GM21390 (cell line): ENCODE measurements around the gene PLB1.
A peak's percentile ranks its signal among the peaks of the same experiment; 100 is the strongest.

Experiments used
- ATAC-seq: cut with Tn5 transposase; IDR thresholded peaks from one replicate; pipeline ENCODE4 v1.9.1; 2021; ENCODE audit not compliant: unreplicated experiment

Gene PLB1

GRCh38 chr2:28563869-28564268 is 68.0 kb downstream of the PLB1 start:
- ATAC-seq, result no peak

DNA sequence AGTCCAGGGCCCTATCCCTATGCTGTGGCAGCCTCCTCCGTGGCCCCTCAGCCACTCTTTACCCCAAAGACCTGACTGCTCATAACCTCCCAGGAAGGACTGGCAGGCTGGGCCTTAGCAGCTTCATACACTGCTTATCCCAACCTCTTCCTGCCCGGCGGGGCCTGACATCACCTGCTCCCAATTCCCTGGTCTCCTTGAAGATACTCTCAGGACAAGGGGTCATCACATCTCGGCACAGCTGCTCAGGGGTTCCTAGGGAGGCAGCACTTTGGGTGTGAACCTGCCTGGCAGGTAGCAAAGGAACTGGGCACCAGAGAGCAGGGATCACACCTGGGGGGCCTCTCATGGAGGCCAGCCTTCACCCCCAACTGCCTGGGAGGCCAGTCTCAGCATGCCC is 68.5 kb downstream of the PLB1 start:
- no peak for ATAC-seq

GRCh38 chr2:28565033-28565432 is 69.2 kb downstream of the PLB1 start:
- no peak for ATAC-seq

GRCh38 chr2:28565720-28566295 is 69.9 kb downstream of the PLB1 start:
- no peak for ATAC-seq

DNA sequence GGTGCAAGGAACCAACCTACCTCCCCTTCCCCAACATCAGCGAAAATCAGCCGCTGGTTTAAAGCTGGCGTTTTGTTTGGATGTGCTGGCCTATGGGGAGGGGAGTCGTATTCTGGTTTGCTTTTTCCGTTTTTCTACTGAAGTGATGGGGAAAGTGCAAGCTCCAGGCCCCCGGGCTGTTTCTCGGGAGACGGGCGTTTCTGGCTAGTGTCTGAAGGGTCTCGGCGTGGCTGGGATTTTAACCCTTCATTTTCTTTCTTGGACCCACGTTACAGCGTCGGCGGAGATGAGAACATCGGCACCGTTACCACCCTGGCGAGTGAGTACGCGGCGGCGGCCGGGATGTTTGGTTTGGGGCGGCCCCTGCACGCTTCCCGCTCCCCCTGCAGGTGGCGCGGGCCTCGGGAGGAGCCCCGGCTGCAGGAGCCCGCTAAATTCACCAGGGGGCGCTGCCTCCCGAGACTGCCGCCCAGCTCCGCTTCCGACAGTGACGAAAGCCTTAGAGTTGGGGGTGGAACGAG is 70.7 kb downstream of the PLB1 start:
- peak; percentile 92 for ATAC-seq

GRCh38 chr2:28567061-28567471 is 71.2 kb downstream of the PLB1 start:
- peak; percentile 18 for ATAC-seq

DNA sequence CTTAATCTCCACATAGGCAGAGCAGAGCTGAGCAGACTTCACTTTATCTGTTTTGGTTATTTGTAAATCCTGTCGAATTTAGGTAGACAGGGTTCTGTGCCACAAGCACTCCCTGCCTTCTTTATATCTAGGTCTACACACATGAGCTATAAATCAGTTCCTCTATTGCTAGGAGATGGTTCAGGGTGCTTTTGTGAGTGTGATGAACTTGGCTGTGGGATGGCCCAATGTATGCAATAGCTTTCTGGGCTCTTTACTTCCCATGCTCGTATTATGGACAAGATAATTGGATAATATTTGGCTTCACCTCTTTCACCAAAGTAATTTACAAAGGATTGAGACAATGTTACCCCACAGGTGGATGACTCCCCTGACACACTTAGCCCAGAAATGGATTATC is 72.2 kb downstream of the PLB1 start:
- no peak for ATAC-seq

DNA sequence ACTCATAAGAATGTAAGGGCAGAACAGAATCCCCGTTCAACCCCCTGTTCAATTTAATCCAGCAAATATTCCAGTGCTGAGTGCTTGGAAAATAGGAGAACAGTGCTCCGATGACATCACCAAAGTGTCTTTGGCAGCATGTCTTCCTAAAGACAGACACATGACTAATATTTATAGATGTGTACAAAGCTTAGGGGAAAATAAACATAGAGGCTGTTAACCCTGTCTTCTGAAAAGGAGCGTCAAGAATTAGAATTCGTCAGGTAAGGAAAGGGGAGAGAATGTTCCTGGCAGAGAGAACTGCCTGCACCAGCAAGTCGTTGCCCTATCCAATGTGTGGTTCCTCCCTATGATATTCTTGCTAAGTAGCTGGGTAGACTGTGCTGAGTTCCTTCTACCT is 72.7 kb downstream of the PLB1 start:
- ATAC-seq, result no peak

- no peak for ATAC-seq
These were observed 74.6 kb downstream of the PLB1 start for GRCh38 chr2:28570431-28570830.

GRCh38 chr2:28576714-28577113 is 80.9 kb downstream of the PLB1 start:
- no peak for ATAC-seq

- ATAC-seq, result no peak
These were observed 82.2 kb downstream of the PLB1 start for GRCh38 chr2:28577791-28578680.

DNA sequence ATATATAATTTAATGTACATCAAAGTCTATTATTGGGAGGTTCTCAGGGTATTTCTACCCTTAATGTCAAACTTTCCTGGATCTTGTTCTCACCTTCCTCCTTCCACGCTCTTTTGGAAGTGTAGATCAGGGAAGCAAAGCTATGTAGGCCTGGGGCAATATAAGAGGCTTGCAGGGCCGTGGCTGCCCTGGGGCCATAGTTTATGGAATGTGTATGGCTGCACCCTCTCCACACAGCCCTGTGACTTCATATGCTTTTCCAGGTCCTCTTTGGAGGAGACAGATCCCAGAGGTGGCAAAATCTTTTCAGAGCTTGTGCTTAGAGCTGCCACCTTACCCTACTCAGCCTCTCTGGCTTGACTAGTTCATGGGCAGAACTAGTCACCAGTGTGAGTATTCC is 82.9 kb downstream of the PLB1 start:
- ATAC-seq, result no peak

DNA sequence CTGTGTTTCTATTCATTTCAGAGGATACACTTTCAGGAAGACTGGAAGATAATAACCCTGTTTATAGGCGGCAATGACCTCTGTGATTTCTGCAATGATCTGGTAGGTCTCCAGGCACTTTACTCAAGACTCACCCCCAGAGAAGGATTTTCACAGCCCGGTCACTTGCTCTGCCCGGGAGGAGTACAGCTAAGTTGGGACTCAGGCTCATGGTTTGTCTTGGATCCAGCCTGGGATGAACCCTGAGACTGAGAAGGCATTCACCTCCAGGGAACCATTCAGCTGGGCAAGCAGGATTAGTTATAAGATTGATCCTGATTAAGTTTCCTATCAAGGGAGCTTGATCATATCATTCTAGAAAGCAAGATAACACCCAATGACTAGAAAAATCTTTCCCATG is 83.7 kb downstream of the PLB1 start:
- ATAC-seq, result no peak

DNA sequence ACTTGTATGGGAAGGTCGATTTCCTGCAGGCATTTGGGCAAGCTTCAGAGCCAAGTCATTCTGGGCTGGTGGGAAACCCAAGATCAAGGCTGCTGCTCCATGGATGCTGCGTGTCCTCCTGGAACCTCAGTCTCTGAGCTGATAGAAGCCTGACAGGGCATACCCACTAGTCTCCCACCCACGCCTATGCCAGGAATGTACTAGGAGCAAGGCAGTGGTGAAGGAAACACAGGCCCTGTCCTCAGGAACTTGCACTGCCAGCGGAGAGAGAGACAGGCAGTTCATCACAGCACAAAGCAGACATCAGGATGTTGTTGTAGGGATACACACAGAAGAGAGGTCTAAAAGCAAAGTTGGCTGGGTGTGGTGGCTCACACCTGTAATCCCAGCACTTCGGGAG is 84.2 kb downstream of the PLB1 start:
- no peak for ATAC-seq

- ATAC-seq, result no peak
These were observed 85.5 kb downstream of the PLB1 start for GRCh38 chr2:28581312-28581711.

DNA sequence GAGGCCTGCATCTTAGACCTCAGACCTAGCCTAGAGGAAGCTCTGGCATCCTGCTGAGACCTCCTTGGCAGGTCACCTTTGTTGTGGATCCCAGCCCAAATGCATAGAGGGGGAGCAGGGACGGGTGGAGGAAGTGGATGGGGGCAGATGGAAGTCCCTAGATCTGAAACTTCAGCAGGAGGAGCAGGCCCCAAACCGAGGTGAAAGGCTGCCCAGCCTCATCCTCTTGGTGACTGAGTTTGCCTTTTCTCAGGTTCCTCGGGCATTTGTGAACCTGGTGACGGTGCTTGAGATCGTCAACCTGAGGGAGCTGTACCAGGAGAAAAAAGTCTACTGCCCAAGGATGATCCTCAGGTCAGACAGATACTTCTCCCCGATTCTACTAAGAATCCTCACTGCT is 86.3 kb downstream of the PLB1 start:
- ATAC-seq, result no peak

DNA sequence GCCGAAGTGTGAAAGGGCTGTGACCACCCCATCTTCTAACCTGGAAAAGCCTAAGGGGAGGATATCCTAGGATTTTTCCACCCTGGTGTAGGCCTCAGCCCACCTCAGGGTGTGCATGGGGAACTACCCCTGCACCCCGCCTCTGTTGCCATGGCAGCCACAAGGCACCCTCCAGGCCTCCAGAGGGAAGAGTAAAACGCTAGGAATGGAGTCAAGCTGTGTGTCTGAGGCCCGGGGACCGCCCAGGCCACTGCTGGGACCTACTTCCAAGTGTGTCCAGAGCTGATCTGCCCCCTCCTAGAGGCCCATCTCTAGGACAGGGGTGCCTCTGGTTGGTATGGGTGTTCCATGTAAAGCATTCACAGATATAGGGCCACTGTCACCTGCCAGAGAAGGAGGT is 86.7 kb downstream of the PLB1 start:
- ATAC-seq, result no peak

DNA sequence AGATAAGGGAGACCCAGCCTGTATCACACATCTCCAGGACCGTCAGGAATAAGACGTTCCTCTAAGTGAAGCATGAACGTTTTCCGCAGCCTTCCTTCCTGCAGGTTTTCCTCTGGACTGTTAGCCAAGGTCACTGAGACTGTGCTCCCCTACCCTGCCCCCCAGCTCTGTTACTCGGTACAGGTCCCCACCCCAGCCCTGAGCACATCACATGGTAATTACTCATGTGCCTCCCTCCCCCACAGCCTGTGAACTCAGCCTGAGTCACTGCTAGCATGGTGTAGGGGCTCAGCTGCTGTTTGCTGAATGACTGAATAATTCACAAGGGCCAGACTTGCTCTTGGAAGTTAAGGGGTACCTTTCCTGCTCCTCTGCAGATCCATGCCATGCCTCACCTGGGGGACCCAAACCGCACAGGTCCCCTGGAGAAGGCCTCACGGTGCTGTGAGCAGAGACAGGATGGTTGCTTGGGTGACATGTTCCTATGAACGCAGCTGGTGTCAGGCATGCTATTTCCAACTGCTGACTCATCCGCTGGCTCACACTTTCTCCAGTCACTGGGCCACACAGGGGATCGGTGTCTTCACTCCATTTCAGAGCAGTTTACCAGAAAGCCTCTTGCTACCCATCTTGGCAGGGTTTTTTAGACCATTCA is 88.2 kb downstream of the PLB1 start:
- no peak for ATAC-seq

DNA sequence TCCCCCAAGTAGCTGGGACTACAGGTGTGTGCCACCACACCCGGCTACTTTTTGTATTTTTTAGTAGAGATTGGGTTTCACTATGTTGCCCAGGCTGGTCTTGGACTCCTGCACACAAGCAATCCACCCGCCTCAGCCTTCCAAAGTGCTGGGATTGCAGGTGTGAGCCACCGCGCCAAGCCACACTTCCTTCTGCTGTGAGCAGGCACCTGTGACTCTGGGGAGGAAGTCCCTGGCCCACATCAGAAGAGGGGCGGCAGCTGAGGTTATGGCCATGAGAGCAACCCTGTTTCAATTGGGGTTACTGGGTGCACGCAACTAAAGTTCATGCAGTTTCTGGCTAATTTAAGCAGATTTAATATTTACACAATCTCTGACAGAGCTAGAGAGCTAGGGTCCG is 91.0 kb downstream of the PLB1 start:
- no peak for ATAC-seq

GRCh38 chr2:28587526-28588291 is 91.8 kb downstream of the PLB1 start:
- ATAC-seq, result no peak

GRCh38 chr2:28588292-28588670 is 92.4 kb downstream of the PLB1 start:
- no peak for ATAC-seq
